Tibial nerve (tissue), 4 donors: Measurements from ENCODE around the gene NF2. TPM values are rescaled to one million over a fixed set of nuclear protein-coding genes. Genes with fewer than 3 reads are reported as not detected.

Experiments
- DNase-seq, 2 donors: peaks; one replicate each; pipeline ENCODE4 v3.0.0-alpha.2; 2019; ENCODE audit warnings: low spot score in 2 of 2
- H3K27ac ChIP-seq, 4 donors: fragments of 200-600 bp; sonication (generic) in 3 of 4; one replicate each; pipeline ENCODE4 v1.5.1; 2017 to 2019; ENCODE audit warnings: mild to moderate bottlenecking in 1 of 4
- H3K27me3 ChIP-seq, 2 donors: fragments of 200-600 bp; sonication (generic) in 1 of 2; one replicate each; pipeline versions ENCODE4 v1.5.1 to v1.6.0; 2017 to 2019
- H3K36me3 ChIP-seq, 3 donors: fragments of 200-600 bp; sonication (generic); one replicate each; pipeline ENCODE4 v1.5.1; 2018 to 2019
- H3K4me1 ChIP-seq, 4 donors: fragments of 200-600 bp; sonication (generic) in 3 of 4; one replicate each; pipeline ENCODE4 v1.5.1; 2017 to 2019
- H3K4me3 ChIP-seq, 4 donors: fragments of 200-600 bp; sonication (generic) in 3 of 4; one replicate each; pipeline ENCODE4 v1.5.1; 2017 to 2019; ENCODE audit warnings: mild to moderate bottlenecking in 1 of 4, moderate library complexity in 1 of 4
- H3K9me3 ChIP-seq, 4 donors: fragments of 200-600 bp; sonication (generic) in 3 of 4; one replicate each; pipeline ENCODE4 v1.5.1; 2017 to 2019
- EP300 ChIP-seq, 2 donors: sonication (generic); formaldehyde crosslinking; IDR thresholded peaks; one replicate each; pipeline ENCODE4 v1.6.1; 2017; ENCODE audit warnings: antibody characterized with exemption in 2 of 2, mild to moderate bottlenecking in 1 of 2
- POLR2A ChIP-seq, 2 donors: fragments of 450-650 bp; IDR thresholded peaks; one replicate each; pipeline ENCODE4 v1.6.1; 2017; ENCODE audit warnings: antibody characterized with exemption in 2 of 2, mild to moderate bottlenecking in 2 of 2, moderate library complexity in 2 of 2
- WGBS, 2 donors: methylation state at CpG; one replicate each; pipeline ENCODE4 v1.1.5; 2018; 5-methylcytosine and 5-hydroxymethylcytosine counted together
- total RNA-seq, 4 donors: library from RNA; depleted of rRNA; stranded (reverse); fragments of >200 nt; gene quantifications; one replicate each; pipeline ENCODE4 v1.1.0, GENCODE V29; 2016
- TF ChIP-seq, protein P1 (sequence below), 5 experiments: fragments of 200-600 bp in 3 of 5; fragments of 450-650 bp in 2 of 5; sonication (generic) in 3 of 5; IDR thresholded peaks; one replicate each; pipeline ENCODE4 v1.5.1; 2016 to 2019; ENCODE audit warnings: antibody characterized with exemption in 5 of 5, mild to moderate bottlenecking in 3 of 5, moderate library complexity in 2 of 5

The NF2 gene
- total RNA-seq, 4 donors from 2014 or later, result 24.9 to 39.0 (median 28.8) TPM

GRCh38 chr22:29570912-29571549, 32.4 kb upstream of the NF2 start:
- H3K4me3 ChIP-seq, result no peak overlapping the region
- no peak for DNase-seq
- 52 to 65% methylated on average over 2 of the region's 2 CpGs for WGBS, 2 donors
- no peaks in the 10 kb centered on the region for H3K9me3 ChIP-seq
- H3K27me3 ChIP-seq, result no peaks in the 10 kb centered on the region
- no peak for TF ChIP-seq EP300 (IDR thresholded peaks at IDR 0.05)
- TF ChIP-seq, protein P1, sequence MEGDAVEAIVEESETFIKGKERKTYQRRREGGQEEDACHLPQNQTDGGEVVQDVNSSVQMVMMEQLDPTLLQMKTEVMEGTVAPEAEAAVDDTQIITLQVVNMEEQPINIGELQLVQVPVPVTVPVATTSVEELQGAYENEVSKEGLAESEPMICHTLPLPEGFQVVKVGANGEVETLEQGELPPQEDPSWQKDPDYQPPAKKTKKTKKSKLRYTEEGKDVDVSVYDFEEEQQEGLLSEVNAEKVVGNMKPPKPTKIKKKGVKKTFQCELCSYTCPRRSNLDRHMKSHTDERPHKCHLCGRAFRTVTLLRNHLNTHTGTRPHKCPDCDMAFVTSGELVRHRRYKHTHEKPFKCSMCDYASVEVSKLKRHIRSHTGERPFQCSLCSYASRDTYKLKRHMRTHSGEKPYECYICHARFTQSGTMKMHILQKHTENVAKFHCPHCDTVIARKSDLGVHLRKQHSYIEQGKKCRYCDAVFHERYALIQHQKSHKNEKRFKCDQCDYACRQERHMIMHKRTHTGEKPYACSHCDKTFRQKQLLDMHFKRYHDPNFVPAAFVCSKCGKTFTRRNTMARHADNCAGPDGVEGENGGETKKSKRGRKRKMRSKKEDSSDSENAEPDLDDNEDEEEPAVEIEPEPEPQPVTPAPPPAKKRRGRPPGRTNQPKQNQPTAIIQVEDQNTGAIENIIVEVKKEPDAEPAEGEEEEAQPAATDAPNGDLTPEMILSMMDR (IDR thresholded peaks at IDR 0.05), result no peak
- TF ChIP-seq POLR2A (IDR thresholded peaks at IDR 0.05), result no peak
- peaks cover 0 to 42% (median 11%) of the 10 kb centered on the region in 3 donors for H3K36me3 ChIP-seq
- H3K4me1 ChIP-seq, result no peaks in the 10 kb centered on the region
- no peak overlapping the region for H3K27ac ChIP-seq

GRCh38 chr22:29574762-29575450, 28.5 kb upstream of the NF2 start:
- no peak overlapping the region for H3K27ac ChIP-seq
- TF ChIP-seq EP300 (IDR thresholded peaks at IDR 0.05) (no peak), POLR2A (IDR thresholded peaks at IDR 0.05) (no peak)
- TF ChIP-seq, protein P1 (IDR thresholded peaks at IDR 0.05), result no peak
- H3K9me3 ChIP-seq, result peaks cover 0 to 5% (median 0%) of the 10 kb centered on the region in 4 donors
- DNase-seq, result no peak
- peaks cover 0 to 14% (median under 1%) of the 10 kb centered on the region in 3 donors for H3K36me3 ChIP-seq
- no peaks in the 10 kb centered on the region for H3K4me1 ChIP-seq
- H3K27me3 ChIP-seq, result no peaks in the 10 kb centered on the region
- H3K4me3 ChIP-seq, result no peak overlapping the region
- 84 to 86% methylated on average over 7 of the region's 7 CpGs for WGBS, 2 donors

- DNase-seq, result no peak
- H3K9me3 ChIP-seq, result peaks cover 0 to 5% (median 0%) of the 10 kb centered on the region in 4 donors
- TF ChIP-seq, protein P1 (IDR thresholded peaks at IDR 0.05), result no peak
- TF ChIP-seq POLR2A (IDR thresholded peaks at IDR 0.05), result no peak
- TF ChIP-seq EP300 (IDR thresholded peaks at IDR 0.05), result no peak
- H3K27me3 ChIP-seq, result no peaks in the 10 kb centered on the region
- peaks cover 0 to 9% (median 0%) of the 10 kb centered on the region in 3 donors for H3K36me3 ChIP-seq
- no peak overlapping the region for H3K27ac ChIP-seq
- peaks cover 0 to 16% (median 0%) of the 10 kb centered on the region in 4 donors for H3K4me1 ChIP-seq
- H3K4me3 ChIP-seq, result no peak overlapping the region
- 79 to 81% methylated on average over 10 of the region's 10 CpGs for WGBS, 2 donors
Measured at GRCh38 chr22:29578462-29579200, 24.8 kb upstream of the NF2 start.

DNA sequence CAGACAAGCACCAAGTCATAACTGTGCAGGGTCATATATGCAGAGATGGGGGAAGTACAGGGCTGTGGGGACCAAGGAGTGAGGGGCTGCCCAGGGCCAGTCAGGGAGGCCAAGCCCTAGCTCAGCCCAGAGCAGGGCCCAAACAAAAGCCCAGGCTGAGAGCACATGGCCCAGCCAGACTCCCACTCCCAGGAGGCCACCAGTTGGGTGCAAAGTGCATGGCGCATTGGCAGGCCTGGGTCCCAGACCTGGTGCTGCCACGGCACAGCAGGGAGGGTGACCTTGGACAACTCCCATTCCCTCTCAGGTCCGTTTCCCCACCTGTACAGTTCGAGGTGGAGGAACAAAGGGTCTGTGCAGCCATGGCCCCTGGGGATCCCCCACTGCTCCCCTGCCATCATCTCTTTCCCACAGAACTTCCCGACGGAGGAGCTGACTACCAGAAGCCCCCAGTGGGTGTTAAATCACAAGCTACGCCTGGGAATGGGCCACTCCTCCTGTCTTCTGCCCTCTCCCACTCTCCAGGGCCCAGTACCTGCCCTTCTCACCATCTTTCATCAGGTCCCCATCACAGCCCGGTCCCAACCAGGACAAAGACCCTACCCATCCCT, 23.1 kb upstream of the NF2 start:
- DNase-seq, result no peak
- TF ChIP-seq, protein P1 (IDR thresholded peaks at IDR 0.05), result no peak
- TF ChIP-seq POLR2A (IDR thresholded peaks at IDR 0.05) (no peak), EP300 (IDR thresholded peaks at IDR 0.05) (no peak)
- Histone ChIP-seq H3K36me3 (peaks cover 0 to 9% (median 0%) of the 10 kb centered on the region in 3 donors), H3K27me3 (no peaks in the 10 kb centered on the region), H3K4me1 (peaks cover 0 to 16% (median 0%) of the 10 kb centered on the region in 4 donors), H3K27ac (peak overlapping the region in 3 of 4 donors; percentile 40 to 79 (median 51)), H3K9me3 (peaks cover 0 to 5% (median 0%) of the 10 kb centered on the region in 4 donors), H3K4me3 (peak overlapping the region; percentile 44 to 77 (median 58))
- 7 to 25% methylated on average over 7 to 8 of the region's 8 CpGs for WGBS, 2 donors
